ENCODE measurements around the gene ITGB3.

GRCh38 chr17:47315451-47316266 lies 62.0 kb downstream of the ITGB3 start:
- TF ChIP-seq, protein P1, sequence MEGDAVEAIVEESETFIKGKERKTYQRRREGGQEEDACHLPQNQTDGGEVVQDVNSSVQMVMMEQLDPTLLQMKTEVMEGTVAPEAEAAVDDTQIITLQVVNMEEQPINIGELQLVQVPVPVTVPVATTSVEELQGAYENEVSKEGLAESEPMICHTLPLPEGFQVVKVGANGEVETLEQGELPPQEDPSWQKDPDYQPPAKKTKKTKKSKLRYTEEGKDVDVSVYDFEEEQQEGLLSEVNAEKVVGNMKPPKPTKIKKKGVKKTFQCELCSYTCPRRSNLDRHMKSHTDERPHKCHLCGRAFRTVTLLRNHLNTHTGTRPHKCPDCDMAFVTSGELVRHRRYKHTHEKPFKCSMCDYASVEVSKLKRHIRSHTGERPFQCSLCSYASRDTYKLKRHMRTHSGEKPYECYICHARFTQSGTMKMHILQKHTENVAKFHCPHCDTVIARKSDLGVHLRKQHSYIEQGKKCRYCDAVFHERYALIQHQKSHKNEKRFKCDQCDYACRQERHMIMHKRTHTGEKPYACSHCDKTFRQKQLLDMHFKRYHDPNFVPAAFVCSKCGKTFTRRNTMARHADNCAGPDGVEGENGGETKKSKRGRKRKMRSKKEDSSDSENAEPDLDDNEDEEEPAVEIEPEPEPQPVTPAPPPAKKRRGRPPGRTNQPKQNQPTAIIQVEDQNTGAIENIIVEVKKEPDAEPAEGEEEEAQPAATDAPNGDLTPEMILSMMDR (IDR thresholded peaks at IDR 0.05; ENCODE audit: insufficient read depth, low read length, poor library complexity, severe bottlenecking): peak; percentile 62
- TF ChIP-seq EZH2phosphoT487 (conservative IDR thresholded peaks at IDR 0.05; ENCODE audit: low read length): no peak

Measured in SU-DHL-6 (cell line).